T1000 (cell line): Measurements from ENCODE around the gene SDSL.

Experiments
- DNase-seq: peaks from one replicate; lab custom pipeline; 2025; ENCODE audit warnings: mixed read lengths; lab: John Stamatoyannopoulos, UW

Gene SDSL

DNA sequence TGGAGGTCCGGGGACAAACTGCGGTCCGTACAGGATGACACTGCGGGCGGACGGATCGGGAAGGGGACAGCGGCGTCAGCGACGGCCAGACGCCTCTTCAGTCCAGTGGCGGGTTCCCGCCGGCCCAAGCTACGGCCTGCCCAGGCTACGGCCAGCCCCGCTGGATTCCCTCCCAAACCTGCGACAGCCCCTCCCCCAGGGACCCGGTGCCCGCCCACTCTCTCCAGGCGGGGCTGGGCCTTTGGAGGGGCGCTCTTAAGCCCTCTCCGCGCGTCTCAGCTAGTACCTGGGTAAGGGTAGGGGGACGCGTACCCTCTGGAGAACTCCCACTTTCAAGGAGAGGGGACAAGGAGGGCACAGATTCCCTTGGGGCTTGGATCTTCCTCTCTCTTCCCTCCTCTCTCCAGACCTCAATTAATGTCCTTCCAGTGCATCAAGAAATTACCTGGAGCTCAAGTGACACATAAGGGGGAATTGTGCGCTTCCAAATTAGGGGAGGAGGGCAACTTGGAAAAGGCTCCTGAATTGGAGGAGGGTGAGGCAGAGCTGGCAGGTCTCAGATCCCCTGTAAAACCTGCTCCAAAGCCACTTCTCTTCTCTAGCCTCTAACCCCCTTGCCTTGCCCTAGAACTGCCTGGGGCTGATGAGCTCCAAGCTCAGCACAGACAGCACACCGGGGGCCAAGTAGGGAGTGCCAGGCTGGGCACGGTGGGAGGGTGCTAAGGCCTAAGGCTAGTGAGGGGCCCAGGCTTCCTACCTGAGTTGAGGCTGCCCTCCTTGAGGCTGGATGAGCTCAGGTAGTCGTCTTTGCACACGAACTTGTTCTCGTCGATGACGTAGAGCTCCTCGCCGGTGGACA, 46.4 kb downstream of the SDSL start:
- no peak for DNase-seq

DNA sequence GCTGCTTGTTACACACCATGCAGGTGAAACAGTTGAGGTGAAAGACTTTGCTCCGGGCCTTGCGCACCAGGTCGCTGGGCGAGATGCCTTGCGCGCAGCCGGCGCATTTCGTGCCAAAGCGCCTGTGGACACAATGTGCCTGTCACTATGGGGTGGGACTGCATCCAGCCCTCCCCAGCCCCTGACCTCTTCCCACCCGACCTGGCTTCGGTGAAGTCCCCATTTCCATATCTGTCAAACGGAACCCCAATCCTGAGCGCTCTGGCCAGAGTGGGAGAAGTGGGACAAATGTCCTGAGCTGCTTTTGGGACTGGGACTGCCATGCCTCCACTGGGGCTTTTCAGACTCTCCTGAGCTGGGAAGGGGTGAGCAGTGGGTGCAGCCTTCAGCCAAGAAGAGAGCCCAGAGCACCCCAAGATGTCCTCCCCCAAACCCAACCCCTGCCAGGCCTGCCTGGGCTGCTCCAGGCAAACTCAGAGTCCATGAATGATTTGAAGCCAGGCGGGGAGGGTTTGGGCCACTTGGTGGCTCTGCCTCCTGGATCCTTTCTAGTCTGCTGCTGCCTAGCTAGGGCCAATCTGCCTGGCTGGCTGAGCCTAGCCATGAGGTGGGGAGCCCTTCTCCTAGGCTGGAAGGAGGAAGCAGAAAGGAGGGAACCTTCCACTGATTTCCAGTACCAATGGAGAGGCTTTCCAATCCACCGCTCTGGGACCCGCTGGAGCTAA, 47.2 kb downstream of the SDSL start:
- no peak for DNase-seq

DNA sequence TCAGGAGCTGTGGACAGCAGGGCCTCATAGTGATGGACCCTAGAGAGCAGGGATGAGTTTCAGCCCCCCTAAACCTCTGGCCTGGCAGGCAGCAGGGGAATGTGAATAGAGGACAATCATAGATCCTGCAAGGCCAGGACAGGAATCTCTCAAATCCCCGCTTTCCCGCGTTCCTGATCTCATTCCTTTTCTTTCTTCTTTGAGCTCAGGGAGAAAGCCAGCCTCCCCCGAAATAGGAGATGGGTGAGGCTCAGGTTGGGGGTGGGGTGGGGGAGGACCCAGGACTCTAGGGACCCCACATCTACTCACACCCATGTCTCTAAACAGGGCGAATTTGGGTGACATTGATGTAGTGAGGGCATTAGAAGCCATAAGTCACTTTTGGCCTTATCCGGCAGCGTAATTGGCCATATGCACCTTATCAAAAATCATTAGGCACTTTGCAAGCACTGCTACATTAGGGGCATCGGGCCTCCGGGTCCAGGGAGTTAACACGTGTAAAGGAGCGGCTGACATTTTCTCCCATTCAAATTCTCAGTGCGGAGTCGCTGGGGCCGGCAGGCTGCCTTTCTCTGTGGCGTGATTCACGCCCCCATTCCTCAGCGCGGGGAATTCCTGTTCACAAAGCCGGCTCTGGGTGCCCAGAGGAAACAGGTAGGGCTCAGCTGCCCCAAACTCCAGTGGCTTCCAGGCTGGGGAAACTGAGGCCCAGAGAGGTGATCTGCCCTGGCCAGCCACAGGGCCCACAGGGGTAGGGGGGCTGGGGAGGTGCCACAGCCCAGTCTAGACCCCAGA, 48.0 kb downstream of the SDSL start:
- no peak for DNase-seq

DNA sequence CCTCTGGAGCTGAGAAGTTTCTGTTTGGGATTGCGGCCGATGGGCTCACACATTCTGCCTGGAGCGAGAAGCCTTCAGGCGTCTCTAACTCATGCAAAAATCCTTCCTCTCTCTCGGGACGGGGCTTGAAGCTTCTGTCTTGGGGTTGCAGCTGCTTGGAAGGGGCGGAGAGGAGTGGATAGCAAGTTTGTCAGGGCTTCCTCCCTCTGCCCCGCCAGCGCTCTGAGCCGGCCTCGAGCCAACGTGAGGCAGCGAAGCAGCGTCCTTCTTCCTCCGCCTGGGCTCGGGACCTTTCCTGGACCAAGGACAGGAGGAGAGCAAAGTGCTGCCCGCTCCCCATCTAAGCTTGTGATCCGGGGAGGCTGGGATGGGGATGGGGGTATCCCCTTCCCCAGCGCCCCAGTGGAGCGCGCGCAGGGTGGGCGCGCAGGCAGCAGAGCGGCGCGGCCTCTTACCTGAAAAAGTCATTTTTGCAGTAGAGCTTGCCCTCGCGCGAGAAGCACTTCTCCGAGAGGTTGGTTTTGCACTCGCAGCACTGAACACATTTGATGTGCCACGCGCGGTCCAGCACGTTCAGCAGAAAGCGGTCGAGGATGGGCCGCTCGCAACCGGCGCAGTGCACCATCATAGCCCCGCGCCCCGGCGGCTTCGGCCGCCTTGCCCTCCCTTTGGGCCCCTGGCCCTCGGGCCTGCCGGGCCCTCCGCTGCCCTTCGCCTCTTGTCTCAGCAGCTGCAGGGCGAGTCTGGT, 48.9 kb downstream of the SDSL start:
- no peak for DNase-seq

DNA sequence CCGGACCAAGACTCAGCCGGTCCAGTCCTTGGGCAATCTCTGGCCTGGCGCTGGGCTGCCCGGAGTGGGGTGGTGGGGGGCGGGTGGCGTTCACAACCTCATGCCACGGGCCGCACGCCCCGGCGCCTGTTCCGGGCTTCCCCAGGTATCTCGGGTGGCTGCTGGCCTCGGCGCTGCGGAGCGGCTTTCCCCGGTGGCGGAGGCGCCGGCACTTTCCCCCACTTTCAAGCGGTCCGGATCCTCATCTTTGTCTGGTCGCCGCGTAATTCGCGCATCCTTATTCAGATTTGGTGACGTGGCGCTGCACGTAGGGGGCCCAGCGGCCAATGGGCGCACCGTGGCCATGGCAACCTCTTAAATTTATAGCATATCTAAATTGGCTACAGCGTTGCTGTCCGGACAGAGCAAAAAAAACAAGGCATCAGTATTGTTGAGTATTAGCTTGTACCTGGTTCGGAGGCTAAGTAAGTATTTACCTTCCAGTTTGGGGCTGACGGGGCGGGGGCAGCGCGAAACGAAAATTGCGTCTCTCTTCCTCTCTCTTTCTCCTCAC, 49.5 kb downstream of the SDSL start, which contains the start of gene LHX5:
Gene LHX5 (minus strand): TSS at position 253 of the 553 bp plus-strand sequence. CDS start 373 bp downstream, outside the sequence.
- DNase-seq = no peak

DNA sequence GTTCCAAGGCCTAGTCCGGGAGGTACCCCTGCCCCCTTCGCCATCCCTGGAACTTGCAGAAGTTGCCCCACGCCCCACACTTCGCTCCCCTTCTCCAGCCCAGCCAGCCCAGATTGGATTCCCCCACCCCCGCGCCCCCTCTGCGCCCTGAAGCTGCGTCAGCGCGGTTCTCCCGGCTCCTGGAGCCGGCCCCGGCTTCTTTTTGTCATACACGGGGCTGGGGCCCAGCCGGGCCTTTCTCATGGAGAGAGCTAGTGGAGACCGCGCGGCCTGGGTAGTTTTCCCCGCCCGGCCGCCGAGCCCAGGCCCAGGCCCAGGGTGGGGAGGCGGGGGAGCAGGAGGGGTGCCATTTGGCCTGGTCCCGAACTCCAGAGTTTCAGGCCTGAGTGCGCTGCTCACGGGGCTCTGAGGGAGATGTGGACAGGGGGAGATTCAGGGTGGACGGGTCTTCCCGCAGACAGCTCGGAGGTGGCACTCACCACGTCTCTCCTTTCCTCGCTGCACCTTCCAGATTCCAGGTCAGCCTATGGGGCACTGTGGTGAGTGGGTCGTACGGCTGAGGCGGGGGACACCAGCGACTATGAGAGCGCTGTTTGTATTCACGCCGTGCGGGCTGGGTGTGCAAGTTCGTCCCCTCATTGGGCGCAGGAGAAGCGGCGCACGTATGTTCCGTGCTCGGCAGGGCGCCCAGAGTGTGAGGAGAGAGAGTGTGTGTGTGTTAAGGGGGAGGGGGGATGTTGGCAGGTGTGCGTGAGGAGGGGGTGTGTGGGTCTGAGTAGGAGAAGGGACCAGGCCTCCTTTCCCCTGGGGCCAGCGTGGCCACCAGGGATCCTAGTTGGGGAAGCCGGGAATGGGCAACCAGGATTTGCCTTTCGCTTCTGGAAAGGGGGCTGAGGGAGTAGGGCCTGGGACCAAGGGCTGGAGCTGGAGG, 50.3 kb downstream of the SDSL start:
- no peak for DNase-seq

DNA sequence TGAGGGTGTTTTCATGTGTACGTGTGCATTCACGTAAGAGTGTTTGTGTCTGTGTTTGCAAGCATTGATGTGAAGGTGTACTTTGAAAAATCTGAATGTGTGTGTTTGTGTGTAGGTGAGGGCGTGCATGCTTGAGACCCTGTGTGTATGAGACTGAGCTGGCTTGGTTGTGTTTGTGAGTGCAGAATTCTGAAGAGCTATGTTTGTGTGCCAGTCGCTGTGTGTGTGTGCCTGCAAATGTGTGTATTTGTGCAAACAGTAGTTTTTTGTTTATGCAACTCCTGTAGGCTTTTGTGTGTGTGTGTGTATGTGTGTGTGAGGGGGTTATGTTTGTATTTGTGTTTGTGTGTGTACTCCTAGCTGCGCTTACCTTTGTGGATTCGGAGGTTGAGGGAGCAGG, 51.2 kb downstream of the SDSL start:
- no peak for DNase-seq

DNA sequence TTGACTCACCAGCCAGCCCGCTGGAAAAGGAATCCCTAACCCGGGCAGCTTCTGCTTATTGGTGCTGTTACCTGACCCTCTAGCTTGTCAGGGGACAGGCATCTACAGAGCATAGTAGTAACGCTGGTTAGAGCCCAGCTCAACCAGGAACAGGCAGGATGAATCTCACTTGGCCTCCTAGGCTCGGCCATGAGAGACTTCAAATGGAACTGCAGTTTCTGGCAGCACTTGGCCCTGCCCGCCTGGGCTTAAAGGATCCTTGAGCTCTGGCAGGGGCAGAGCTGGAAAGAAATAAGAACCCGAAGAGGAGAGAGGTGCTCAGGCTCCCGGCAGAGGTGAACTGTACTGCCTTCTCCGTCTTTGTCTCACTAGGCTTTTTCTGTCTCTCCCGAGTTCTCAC, 51.8 kb downstream of the SDSL start:
- DNase-seq = no peak

DNA sequence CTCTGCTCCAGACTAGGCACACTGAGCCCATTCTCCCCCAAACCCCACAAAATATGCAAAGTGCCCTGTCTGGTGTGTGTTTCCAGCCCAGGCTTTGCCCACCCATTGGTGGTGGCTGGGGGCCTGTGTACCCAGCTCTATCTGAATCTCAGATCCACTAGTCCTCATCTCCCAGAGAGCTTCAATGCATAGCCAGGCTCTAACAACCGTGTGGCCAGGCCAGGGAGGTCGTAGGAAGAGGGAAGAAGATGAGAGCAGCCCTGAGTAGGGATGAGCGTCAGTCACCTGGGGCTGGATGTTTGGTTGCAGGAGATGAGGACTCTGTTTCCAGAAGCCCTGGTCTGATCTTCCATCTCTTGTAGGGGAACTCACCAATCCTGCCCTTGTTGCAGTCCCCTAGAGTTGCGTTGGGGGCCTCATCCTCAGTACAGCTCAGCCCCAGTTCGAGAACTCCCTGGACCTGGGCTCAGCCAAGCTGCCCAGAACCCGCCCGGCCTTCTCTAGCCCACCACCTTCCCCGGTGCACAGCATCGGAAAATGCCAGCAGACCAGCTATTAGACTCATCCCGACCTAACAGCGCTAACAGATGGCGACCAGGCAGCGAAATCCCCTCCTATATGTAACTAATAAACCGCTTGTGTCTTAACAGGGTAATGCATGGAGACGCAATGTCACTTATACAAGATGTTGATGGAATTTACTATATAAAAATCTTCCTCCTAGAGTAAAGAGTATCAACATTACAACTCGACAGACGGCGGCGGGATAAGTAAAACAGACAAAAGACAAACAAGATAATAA, 52.7 kb downstream of the SDSL start:
- DNase-seq = no peak

DNA sequence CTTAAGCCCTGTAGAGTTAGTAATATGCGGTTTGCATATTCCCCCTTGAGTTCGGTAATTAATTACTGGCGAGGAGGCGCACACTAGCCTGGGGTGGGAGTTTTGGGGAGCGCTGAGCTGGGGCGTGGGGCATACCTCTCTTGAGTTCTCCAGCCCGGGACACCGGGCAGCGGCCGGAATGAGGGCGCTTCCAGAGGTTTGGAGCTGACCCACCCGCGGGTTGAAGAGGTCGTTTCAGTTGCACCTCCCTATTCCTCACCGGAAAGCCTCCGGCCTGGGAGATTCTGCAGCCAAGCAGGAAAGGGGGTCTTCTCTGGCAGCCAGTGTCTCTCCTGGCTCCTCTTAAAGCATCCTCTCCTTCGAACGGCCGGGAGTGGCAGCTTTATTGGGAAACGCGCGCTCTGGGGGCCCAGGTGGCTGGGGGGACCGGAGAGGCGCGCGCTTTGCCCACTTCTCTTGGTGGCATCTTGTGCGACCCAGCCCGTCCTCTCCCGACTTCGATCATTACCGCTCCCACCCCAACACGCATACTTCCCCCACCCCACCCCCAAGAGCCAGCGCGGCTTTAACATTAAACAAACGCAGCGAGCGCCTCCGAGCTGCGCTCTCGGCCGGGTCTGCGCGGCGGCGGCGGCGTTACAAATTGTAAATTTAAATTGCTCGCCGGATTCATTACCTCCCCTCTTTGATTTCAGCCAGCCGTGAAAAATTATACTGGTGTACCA, 53.4 kb downstream of the SDSL start:
- no peak for DNase-seq

DNA sequence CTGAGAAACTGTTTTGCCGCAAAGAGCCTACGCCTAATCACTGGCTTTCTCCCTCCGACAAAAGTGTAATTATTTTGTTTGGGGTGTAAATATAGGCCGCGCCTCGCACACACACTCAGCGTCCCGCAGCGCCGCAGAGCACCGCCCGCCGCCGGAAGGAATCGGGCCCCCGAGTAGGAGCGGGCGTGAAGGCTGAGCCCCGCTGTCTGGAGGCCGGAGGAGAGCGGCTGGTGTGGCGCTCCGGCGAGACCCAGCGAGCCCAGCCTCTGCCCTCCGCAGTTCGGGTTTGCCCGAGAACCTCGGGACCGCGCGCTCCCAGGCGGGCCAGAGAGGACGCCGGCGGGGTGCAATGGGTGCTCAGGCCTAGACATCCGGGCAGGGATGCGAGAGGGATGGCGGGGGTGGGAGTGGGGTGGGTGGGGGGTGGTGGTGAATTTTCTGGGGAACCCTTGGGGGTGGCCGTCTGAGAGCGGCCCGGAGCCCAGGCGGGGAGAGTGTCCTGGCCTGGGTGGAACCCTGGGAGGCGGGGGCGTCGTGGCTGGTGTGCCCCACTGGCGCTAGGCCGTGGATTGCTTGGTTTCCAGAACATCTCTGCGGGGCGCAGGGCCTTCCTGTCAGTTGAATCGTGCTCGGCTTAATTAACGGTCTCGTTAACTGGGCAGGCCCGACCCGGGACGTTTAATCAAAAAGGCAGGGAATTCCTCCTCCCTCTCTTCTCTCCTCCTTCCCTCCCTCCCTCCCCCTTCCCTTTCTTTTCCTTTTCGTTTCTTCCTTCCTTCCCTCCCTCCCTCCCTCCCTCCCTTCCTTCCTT, 54.2 kb downstream of the SDSL start:
- no peak for DNase-seq

DNA sequence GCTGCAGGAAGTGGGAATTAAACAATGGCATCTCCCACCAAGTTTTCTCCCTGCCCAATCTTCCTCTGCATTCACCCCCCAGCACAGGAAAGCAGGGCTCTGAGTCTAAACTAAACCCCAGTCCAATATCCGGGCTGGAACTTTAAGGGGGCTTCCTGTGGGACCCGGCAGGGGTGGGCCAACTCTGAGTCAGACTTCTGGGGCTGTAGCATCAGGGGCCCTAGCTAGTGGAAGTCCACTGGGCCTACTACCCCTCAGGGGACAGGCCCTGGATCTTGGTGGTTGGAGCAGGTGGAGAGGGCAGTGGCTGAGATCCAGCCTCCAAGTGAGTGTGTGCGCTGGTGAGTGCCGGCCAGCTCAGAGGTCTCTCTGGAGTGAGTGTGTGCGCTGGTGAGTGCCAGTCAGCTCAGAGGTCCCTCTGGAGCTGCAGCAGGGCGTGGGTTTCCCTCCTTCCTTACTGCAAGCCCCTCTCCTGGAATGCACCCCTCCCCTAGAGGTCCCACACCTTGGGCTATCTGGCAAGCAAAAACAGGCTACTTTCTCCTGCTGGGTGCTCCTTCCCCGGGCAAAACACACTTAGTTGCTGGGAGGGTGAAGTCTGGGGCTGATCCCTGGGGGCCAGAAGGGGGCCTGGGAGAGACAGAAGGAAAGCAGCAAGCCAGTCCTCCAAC, 55.1 kb downstream of the SDSL start:
- no peak for DNase-seq

DNA sequence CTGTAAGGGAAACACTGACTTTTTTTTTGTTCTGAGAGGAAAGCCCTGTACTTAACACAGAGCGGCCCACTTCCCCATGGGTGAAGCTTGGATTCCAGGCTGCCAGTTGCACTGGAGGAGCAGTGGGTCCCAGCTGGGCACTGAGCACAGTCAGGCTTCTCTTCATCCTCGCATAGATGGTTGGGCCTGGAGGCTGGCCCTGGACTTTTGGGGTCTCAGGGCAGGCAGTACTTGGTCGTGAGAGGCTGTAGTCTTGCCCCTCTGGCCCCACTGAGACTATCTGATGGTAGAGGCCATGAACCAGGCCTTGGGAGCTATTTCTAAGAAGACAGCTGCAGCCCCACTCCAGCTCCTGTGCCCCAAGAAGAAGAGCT, 55.6 kb downstream of the SDSL start:
- DNase-seq = no peak

DNA sequence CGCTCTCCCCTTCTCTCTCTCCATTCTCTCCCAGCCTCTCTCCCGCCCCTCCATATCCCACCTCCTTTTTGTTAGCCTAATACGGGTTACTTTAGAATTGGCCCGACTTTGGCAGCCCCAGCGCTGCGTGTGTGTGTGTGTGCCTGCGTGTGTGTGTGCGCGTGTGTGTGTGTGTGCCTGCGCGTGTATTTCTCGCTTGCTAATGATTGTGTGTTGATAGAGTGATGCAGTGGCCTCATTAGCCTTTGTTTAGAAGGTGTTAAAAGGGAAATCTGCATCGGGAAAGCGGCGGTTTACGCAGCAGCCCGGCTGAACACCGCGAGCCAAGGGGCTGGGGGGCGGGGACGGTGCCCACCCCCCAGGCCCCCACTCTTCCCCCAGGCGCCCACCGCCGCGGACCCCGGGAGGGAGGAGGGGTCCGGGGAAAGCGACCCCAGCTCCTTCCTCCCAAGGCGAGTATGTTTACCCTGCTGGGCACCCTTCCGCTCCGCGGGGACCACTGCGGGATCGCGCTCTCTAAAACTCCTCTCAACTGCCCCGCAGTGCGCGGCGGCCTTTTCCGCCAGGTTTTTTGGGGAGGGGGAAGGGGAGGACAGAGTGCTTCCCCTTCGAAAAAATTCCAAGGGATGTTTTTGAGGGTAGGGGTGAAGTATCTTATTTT, 56.3 kb downstream of the SDSL start:
- DNase-seq = no peak

DNA sequence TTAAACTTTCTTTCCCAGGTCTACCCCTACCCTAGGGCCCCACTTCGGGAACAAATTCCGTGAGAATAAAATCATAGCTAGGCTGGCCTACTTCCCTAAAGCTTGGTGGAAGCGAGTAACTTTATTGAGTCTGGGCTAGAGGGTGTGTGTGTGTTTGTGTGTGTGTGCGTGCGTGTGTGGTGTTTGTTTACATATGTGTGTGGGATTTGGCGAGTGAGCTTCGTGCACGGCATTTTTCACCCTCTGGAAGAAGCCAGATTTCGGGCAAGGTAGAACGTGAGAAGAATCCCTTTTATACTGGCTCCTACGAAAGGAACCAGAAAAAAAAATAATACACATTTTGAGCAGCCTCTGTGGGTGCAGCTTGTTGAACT, 57.0 kb downstream of the SDSL start:
- DNase-seq = no peak

DNA sequence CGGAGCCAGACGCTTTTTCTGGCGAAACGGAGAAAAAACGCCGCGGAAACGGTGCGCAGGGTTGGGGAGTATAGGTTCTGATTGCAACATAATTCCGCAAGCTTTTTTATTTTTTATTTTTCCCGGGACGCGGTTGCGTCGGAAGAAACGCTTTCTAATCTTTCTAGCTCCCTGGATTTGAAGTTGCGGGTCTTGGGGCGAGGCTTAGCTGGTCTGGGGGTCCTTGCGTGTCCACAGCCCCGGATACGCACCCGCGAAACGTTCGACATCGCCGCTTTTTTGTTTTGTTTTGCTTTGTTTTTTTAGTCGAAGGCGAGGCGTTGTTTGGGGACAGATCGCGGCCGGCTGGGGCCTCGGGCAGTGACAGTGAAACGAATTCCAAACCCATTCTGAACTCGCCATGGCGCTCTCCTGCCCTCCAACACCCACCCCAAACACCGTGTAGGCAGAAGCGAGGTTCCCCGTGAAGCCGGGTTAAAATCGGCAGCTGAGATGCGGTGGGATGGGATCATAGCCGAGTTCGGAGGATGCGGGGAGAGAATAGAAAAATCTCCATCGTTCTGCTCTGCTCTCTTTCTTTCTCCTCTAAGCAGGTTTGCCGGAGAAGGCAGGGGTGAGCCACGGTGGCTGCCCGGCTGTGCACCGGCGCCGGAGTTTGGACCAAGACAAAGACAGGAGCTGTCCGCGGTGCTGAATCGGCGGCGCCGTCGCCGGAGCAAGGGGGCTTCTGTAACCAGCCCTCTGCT, 57.6 kb downstream of the SDSL start:
- no peak for DNase-seq
